ENCODE results near the gene PTGR2.

GRCh38 chr14:73824127-73824526 lies 27.5 kb upstream of the PTGR2 start:
- no peak for TF ChIP-seq CTCF (conservative IDR thresholded peaks at IDR 0.05 in 1 of 2, IDR thresholded peaks at IDR 0.05 in 1 of 2; ENCODE audit: low read depth in 1 of 2, low read length in 2 of 2)
- no peak for TF ChIP-seq EZH2 (IDR thresholded peaks at IDR 0.05; ENCODE audit: low read length, missing control alignments)
